HEK293 (cell line): ENCODE data around the gene PDE4B.

Source experiments
- CTCF ChIA-PET: fragments of 350-600 bp; formaldehyde crosslinking; extraction: SDS; loops from one replicate; lab custom pipeline; 2021; ENCODE audit warnings: antibody characterized with exemption; lab: Yijun Ruan, JAX
- POLR2A ChIA-PET: fragments of 300-600 bp; formaldehyde crosslinking; extraction: SDS; loops from one replicate; lab custom pipeline; 2020; ENCODE audit warnings: antibody characterized with exemption, inconsistent platforms; lab: Yijun Ruan, JAX
- H3K27ac ChIP-seq: fragments of 200-500 bp; sonication (Bioruptor generic); 2 replicates; pipeline ENCODE4 v1.5.1; 2014; ENCODE audit warnings: low read depth, low read length, control low read depth, inconsistent platforms; ENCODE audit errors: extremely low read depth
- H3K36me3 ChIP-seq, 2 experiments: fragments of 200-500 bp in 1 of 2; sonication (Bioruptor generic) in 1 of 2; 1 replicate in 1 of 2; 2 replicates in 1 of 2; pipeline ENCODE4 v1.5.1; 2014 to 2017; ENCODE audit warnings: inconsistent platforms in 2 of 2, low read length in 2 of 2; ENCODE audit not compliant: control insufficient read depth in 2 of 2, insufficient read depth in 1 of 2
- H3K4me1 ChIP-seq: fragments of 200-500 bp; sonication (Bioruptor generic); 2 replicates; pipeline ENCODE4 v1.5.1; 2014; ENCODE audit warnings: mild to moderate bottlenecking, low read length, inconsistent platforms; ENCODE audit not compliant: control insufficient read depth, insufficient read depth
- H3K4me3 ChIP-seq: 2 replicates; pipeline ENCODE4 v1.5.1; 2011; ENCODE audit warnings: low read depth, mild to moderate bottlenecking, control low read depth, low read length, moderate library complexity
- H3K9me3 ChIP-seq: fragments of 200-500 bp; sonication (Bioruptor generic); 2 replicates; pipeline ENCODE4 v1.5.1; 2014; ENCODE audit warnings: low read depth, low read length, inconsistent platforms; ENCODE audit not compliant: control insufficient read depth, insufficient read depth
- GLI4 ChIP-seq: fragments of 450-650 bp; formaldehyde crosslinking; IDR thresholded peaks from 2 replicates; pipeline ENCODE4 v1.5.1; 2016; ENCODE audit warnings: missing biosample characterization, missing genetic modification characterization
- HIC1 ChIP-seq: fragments of 450-650 bp; formaldehyde crosslinking; IDR thresholded peaks from 2 replicates; pipeline ENCODE4 v1.5.1; 2016; ENCODE audit warnings: missing biosample characterization, missing genetic modification characterization
- KLF17 ChIP-seq: fragments of 450-650 bp; formaldehyde crosslinking; IDR thresholded peaks from 2 replicates; pipeline ENCODE4 v1.5.1; 2016; ENCODE audit warnings: missing biosample characterization, missing genetic modification characterization
- PATZ1 ChIP-seq: fragments of 450-650 bp; formaldehyde crosslinking; IDR thresholded peaks from 2 replicates; pipeline ENCODE4 v1.5.1; 2016; ENCODE audit warnings: missing biosample characterization, missing genetic modification characterization
- TRIM28 ChIP-seq: IDR thresholded peaks from 2 replicates; pipeline ENCODE4 v1.6.1; 2011; ENCODE audit warnings: low read length, control low read depth, borderline replicate concordance
- ZNF112 ChIP-seq: fragments of 450-650 bp; formaldehyde crosslinking; IDR thresholded peaks from 2 replicates; pipeline ENCODE4 v1.5.0; 2017; ENCODE audit warnings: missing biosample characterization, missing genetic modification characterization
- ZNF155 ChIP-seq: fragments of 450-650 bp; formaldehyde crosslinking; IDR thresholded peaks from 2 replicates; pipeline ENCODE4 v1.5.1; 2016; ENCODE audit warnings: missing biosample characterization, missing genetic modification characterization
- ZNF280D ChIP-seq: fragments of 450-650 bp; formaldehyde crosslinking; IDR thresholded peaks from 2 replicates; pipeline ENCODE4 v1.5.1; 2016; ENCODE audit warnings: missing biosample characterization, missing genetic modification characterization
- ZNF350 ChIP-seq: fragments of 450-650 bp; formaldehyde crosslinking; IDR thresholded peaks from 2 replicates; pipeline ENCODE4 v1.5.0; 2017; ENCODE audit warnings: missing biosample characterization, mild to moderate bottlenecking, missing genetic modification characterization
- ZNF394 ChIP-seq: fragments of 450-650 bp; formaldehyde crosslinking; IDR thresholded peaks from 2 replicates; pipeline ENCODE4 v1.5.1; 2016; ENCODE audit warnings: missing biosample characterization, missing genetic modification characterization, mild to moderate bottlenecking, moderate library complexity, borderline replicate concordance
- ZNF433 ChIP-seq: fragments of 450-650 bp; formaldehyde crosslinking; IDR thresholded peaks from 2 replicates; pipeline ENCODE4 v1.5.1; 2016; ENCODE audit warnings: missing biosample characterization, missing genetic modification characterization, low read depth
- ZNF48 ChIP-seq: fragments of 450-650 bp; formaldehyde crosslinking; IDR thresholded peaks from 2 replicates; pipeline ENCODE4 v1.5.1; 2016; ENCODE audit warnings: missing biosample characterization, missing genetic modification characterization
- ZNF529 ChIP-seq: fragments of 450-650 bp; formaldehyde crosslinking; IDR thresholded peaks from 2 replicates; pipeline ENCODE4 v1.5.1; 2017; ENCODE audit warnings: missing genetic modification characterization, missing biosample characterization; ENCODE audit not compliant: insufficient replicate concordance
- ZNF571 ChIP-seq: fragments of 450-650 bp; formaldehyde crosslinking; IDR thresholded peaks from 2 replicates; pipeline ENCODE4 v1.5.0; 2017; ENCODE audit warnings: missing biosample characterization, missing genetic modification characterization
- ZNF624 ChIP-seq: fragments of 450-650 bp; formaldehyde crosslinking; IDR thresholded peaks from 2 replicates; pipeline ENCODE4 v1.5.1; 2017; ENCODE audit warnings: missing biosample characterization, missing genetic modification characterization
- ZNF629 ChIP-seq: fragments of 450-650 bp; formaldehyde crosslinking; IDR thresholded peaks from 2 replicates; pipeline ENCODE4 v1.5.1; 2017; ENCODE audit warnings: missing biosample characterization, missing genetic modification characterization
- ZNF777 ChIP-seq: fragments of 450-650 bp; formaldehyde crosslinking; IDR thresholded peaks from 2 replicates; pipeline ENCODE4 v1.5.1; 2017; ENCODE audit warnings: missing biosample characterization, missing genetic modification characterization, borderline replicate concordance
- ZSCAN16 ChIP-seq: fragments of 450-650 bp; formaldehyde crosslinking; IDR thresholded peaks from 2 replicates; pipeline ENCODE4 v1.5.1; 2016; ENCODE audit warnings: missing biosample characterization, missing genetic modification characterization

PDE4B gene

GRCh38 chr1:66333466-66334199, 540.9 kb downstream of the PDE4B start:
- Histone ChIP-seq H3K27ac (no peak overlapping the region), H3K9me3 (no peaks in the 10 kb centered on the region), H3K4me3 (no peak overlapping the region), H3K4me1 (peaks cover 5% of the 10 kb centered on the region; the same call in 1 of the 2 replicates), H3K36me3 (no peaks in the 10 kb centered on the region)
- no peak for TF ChIP-seq ZNF629
- TF ChIP-seq ZNF433 (tag by site-specific recombination): no peak
- TF ChIP-seq PATZ1 (tag by site-specific recombination): no peak
- TF ChIP-seq ZNF112 (tag by site-specific recombination): no peak
- TF ChIP-seq ZNF394 (tag by site-specific recombination): no peak
- TF ChIP-seq ZNF571 (tag by site-specific recombination): no peak
- no peak for TF ChIP-seq GLI4 (tag by site-specific recombination)
- no peak for TF ChIP-seq ZNF529 (tag by site-specific recombination)
- no peak for TF ChIP-seq ZNF155 (tag by site-specific recombination)
- no peak for TF ChIP-seq KLF17 (tag by site-specific recombination)
- no peak for TF ChIP-seq ZNF280D (tag by site-specific recombination)
- no peak for TF ChIP-seq HIC1 (tag by site-specific recombination)
- no peak for TF ChIP-seq TRIM28
- no peak for TF ChIP-seq ZNF350 (tag by site-specific recombination)
- TF ChIP-seq ZSCAN16 (tag by site-specific recombination): no peak
- no peak for TF ChIP-seq ZNF48 (tag by site-specific recombination)
- no peak for TF ChIP-seq ZNF624 (tag by site-specific recombination)
- no peak for TF ChIP-seq ZNF777 (tag by site-specific recombination)
- ChIA-PET POLR2A (no interaction called here), CTCF (interaction anchor here (1.2 to 2.8 kb wide), 3 partner anchors 10 to 168 kb away, joined by 3 to 14 read pairs (median 5); no protein-coding TSS in a partner anchor)
